SJCRH30 (cell line): ENCODE measurements around the gene PLCG2. TPM values are rescaled to one million over a fixed set of nuclear protein-coding genes. Genes with fewer than 3 reads are reported as not detected.
"Not testable (repeated sequence)": the region's sequence is repeated elsewhere in the genome, so short reads cannot be mapped to it uniquely, and the experiment has no call there.

Source experiments
- DNase-seq, 2 experiments: peaks; one replicate each; pipeline ENCODE4 v3.0.0-alpha.2; 2015 to 2020
- H3K27ac ChIP-seq: fragments of 250-450 bp; sonication (Bioruptor Pico); 2 replicates; pipeline ENCODE4 v1.5.1; 2020; ENCODE audit warnings: mild to moderate bottlenecking, moderate library complexity
- H3K27me3 ChIP-seq: fragments of 250-450 bp; sonication (Bioruptor Pico); 2 replicates; pipeline ENCODE4 v1.5.1; 2020; ENCODE audit warnings: mild to moderate bottlenecking, moderate library complexity
- H3K36me3 ChIP-seq: fragments of 250-450 bp; sonication (Bioruptor Pico); 2 replicates; pipeline ENCODE4 v1.5.1; 2020; ENCODE audit warnings: mild to moderate bottlenecking, moderate library complexity
- H3K4me1 ChIP-seq: fragments of 250-450 bp; sonication (Bioruptor Pico); 2 replicates; pipeline ENCODE4 v1.5.1; 2020; ENCODE audit warnings: mild to moderate bottlenecking, moderate library complexity
- H3K4me3 ChIP-seq: fragments of 250-450 bp; sonication (Bioruptor Pico); 2 replicates; pipeline ENCODE4 v1.5.1; 2020; ENCODE audit warnings: mild to moderate bottlenecking, moderate library complexity
- H3K9me3 ChIP-seq: fragments of 250-450 bp; sonication (Bioruptor Pico); replicated peaks from 2 replicates; pipeline ENCODE4 v1.5.1; 2020; ENCODE audit warnings: mild to moderate bottlenecking, moderate library complexity
- total RNA-seq: library from RNA; depleted of rRNA; stranded (reverse); fragments of >200 nt; shearing (Covaris generic); gene quantifications from 2 replicates; pipeline ENCODE4 v1.2.3, GENCODE V29; 2014

PLCG2 gene
- total RNA-seq, 1 experiment from 2014 or later = 0.45 TPM

DNA sequence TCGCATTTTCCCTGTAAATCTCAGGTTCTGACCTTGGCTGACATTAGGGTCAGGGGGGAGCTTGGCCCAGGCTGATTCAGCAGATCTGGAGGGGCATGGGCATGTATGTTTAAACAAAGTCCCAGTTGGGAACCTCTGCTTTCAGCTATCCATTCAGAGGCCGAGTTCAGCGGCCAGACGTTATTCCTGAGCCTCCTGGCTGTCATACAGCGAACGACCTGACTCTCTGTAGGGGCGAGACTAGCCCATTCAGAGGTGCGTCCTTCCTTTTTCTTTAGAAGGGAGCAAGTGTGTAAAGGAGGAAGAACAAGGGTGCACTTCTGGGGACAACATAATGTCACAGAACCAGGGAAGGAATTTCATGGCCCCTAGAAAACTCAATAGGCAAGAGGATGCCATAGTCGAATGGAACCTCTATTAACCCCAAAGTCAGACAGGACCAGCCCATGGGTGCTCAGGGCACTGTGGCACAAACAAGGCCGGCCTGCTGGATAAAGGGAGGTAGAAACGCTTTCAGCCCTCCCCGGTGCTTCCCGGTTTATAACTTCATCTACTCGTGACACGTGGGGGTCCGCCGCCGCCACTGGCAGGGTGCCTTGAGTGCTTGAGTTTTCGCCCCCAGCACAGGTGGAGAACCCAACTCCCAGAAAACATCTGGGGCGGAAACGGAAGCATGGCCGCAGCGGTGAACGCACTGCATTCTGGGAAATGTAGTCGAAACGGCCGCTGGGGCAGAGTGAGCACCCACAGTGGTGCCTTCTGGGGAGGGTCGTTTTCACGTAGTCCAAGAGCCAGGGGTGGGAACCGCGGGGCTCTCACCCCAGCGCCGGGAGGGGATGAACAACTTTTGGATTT, 33.2 kb upstream of the PLCG2 start:
- Histone ChIP-seq H3K4me1 (no peaks in the 10 kb centered on the region), H3K9me3 (no peaks in the 10 kb centered on the region), H3K4me3 (peak overlapping the region; percentile 47), H3K36me3 (no peaks in the 10 kb centered on the region), H3K27me3 (no peaks in the 10 kb centered on the region), H3K27ac (no peak overlapping the region)
- peak; percentile 41 to 65 for DNase-seq

DNA sequence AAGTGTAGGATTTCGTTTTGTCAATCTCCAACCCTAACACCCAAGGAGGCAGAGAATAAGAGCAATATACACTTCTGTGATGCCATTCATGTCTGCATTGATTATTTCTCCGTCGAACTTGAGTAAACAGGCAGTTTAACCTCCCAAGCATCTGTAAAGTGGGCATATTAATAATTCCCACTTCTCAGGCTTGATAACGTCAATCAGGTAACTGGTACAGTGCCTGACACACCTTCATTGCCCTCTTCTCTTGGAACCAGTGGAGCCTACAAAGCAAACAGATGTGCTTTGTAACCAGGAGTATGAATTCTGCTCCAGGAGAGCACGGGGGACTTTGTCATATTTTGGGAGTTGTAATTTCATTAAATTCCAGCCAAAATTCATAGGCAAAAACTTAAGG, 32.5 kb upstream of the PLCG2 start:
- no peaks in the 10 kb centered on the region for H3K36me3 ChIP-seq
- no peaks in the 10 kb centered on the region for H3K27me3 ChIP-seq
- DNase-seq = no peak
- H3K27ac ChIP-seq = no peak overlapping the region
- H3K4me1 ChIP-seq = no peaks in the 10 kb centered on the region
- H3K9me3 ChIP-seq = no peaks in the 10 kb centered on the region
- H3K4me3 ChIP-seq = peak overlapping the region; percentile 47; the same call in 1 of the 2 replicates

DNA sequence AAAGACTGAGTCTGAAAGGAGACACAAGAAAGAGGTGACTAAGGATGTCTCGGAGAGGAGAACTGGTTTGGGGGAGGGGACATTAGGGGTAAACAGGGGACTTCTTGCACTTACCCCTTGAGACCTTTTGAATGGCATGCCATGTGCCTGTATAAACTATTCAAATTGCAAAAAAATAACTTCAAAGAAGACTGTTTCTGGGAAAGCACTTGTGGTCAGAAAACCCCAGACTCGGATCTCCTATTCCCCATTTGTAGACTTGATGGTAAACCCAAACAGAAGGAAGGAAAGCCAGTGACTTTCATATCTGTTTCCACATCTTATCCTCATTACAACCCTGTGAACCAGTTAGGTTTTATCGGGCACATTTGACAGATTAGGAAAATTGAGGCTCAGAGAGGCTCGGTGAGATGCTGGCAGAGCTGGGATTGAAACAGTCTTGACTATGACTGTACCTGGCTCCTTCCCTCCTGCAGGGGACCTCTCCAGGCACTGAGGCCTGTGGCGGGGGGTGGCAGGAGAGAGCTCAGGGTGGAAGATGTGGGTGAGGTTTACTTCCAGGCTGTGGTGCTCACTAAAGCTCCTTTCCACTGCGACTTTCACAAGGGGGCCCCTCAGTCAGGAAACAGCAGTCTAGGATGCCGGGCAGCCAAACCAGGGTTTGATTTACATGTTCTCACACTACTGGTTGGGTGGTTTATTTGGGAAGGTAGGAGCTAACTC, 30.5 kb upstream of the PLCG2 start:
- Histone ChIP-seq H3K4me1 (no peaks in the 10 kb centered on the region), H3K27ac (no peak overlapping the region), H3K27me3 (no peaks in the 10 kb centered on the region), H3K9me3 (no peaks in the 10 kb centered on the region), H3K4me3 (no peak overlapping the region), H3K36me3 (no peaks in the 10 kb centered on the region)
- DNase-seq = no peak

DNA sequence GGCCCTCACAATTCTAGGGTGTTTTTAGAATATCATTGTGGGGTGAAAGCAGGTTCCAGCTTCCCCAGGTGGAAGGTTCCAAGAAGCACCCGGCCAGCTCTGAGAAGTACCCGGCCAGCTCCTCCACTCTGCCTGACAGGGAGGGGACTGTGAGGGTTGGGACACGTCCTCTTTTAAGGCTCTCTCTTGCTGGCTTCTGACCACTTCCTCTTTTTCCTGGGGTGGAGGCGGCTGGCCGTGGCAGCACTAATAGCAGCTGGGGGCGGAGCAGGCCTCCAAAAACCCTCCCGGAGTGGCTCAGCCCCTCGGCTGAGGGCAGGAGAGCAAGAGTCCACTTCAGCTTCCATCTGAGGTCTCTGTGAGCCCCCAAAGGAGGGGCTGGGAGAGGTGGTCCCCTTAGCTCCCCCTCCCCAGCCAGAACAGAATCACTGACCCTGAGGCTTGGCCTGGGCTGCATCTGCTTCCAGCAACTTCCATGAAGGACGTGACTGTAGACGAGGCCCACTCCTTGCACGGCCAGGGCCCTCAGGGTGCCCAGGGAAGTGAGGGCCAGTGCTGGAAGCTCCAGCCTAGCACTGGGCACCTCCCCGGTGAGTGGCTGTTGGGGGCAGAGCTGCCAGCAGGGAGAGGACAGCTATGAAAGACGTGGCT, 26.7 kb upstream of the PLCG2 start:
- peak; percentile 42 to 53 for DNase-seq

DNA sequence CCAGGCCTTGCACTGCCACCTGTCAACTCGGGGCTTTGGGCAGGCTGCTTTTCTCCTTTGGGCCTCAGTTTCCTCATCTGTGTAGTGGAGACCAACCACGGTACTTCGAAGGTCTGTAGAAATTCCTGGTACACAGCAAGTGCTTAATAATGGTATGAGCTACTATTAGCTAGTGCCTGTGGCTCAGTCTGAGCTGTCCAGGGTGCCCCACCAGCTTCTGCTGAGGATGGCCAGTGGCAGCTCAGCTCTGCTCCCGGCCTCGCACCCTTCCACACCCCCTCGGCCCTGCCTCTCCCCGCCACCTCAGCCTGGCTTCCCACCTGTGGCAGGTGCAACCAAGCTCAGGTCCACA, 26.2 kb upstream of the PLCG2 start:
- Histone ChIP-seq H3K4me3 (no peak overlapping the region), H3K9me3 (no peaks in the 10 kb centered on the region), H3K27ac (no peak overlapping the region), H3K36me3 (no peaks in the 10 kb centered on the region), H3K4me1 (no peaks in the 10 kb centered on the region), H3K27me3 (no peaks in the 10 kb centered on the region)
- DNase-seq = no peak

More for the DNA sequence above, 26.7 kb upstream of the PLCG2 start:
- H3K36me3 ChIP-seq = no peaks in the 10 kb centered on the region
- H3K4me1 ChIP-seq = no peaks in the 10 kb centered on the region
- H3K27ac ChIP-seq = no peak overlapping the region
- no peaks in the 10 kb centered on the region for H3K27me3 ChIP-seq
- no peak overlapping the region for H3K4me3 ChIP-seq
- H3K9me3 ChIP-seq = no peaks in the 10 kb centered on the region

DNA sequence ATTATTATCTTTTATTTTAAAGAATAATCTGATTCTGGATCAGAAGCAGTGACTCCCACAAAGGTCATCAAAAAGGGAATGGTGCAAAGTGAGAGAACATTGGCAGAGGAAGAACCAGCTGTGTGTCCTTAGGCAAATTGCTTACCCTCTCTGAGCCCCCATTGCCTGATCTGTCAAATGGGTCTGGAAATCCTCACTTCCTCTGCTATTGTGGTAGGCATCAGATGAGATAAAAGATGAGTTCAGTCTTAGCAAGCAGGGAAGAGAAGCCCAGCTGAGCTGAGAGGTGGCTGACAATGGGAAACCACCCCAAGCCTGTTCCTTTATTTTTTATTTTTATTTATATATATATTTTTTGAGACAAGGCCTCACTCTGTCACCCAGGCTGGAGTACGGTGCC, 24.2 kb upstream of the PLCG2 start:
- Histone ChIP-seq H3K27ac (no peak overlapping the region), H3K36me3 (no peaks in the 10 kb centered on the region), H3K27me3 (no peaks in the 10 kb centered on the region), H3K4me3 (no peak overlapping the region), H3K4me1 (no peaks in the 10 kb centered on the region), H3K9me3 (no peaks in the 10 kb centered on the region)
- no peak for DNase-seq

DNA sequence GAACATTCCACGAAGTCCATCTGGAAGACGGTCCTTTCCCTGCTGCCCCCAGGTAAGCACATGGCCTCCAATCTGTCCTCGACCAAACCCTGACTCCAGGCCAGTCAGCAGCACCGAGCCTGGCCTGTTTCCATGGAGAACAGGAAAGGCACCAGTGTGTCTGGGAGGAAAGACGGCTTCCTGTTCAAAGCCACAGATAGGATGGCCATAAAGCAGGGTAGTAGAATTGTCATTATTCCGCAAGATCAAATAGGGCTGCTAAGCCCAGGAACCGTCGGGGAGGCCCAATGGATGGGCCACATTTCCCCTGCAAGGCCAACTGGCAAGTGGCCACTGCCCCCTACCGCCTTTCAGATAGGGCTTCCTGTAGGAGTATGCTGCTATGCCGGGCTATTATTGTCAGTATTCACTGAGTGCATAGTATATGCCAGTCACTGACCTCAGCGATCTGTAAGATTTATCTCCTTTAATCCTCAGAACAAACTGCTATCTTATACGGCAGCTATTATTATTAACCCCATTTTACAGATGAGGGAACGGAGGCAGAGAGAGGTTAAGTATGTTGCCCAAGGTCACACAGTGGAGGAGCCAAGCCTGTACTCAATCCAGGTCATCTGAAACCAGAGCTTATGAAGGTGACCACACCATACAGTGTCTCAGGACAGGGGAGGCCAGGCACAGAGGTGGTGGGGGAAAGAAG, 23.0 kb upstream of the PLCG2 start:
- no peak for DNase-seq
- Histone ChIP-seq H3K4me3 (no peak overlapping the region), H3K27ac (no peak overlapping the region), H3K36me3 (no peaks in the 10 kb centered on the region), H3K4me1 (no peaks in the 10 kb centered on the region), H3K27me3 (no peaks in the 10 kb centered on the region), H3K9me3 (no peaks in the 10 kb centered on the region)

DNA sequence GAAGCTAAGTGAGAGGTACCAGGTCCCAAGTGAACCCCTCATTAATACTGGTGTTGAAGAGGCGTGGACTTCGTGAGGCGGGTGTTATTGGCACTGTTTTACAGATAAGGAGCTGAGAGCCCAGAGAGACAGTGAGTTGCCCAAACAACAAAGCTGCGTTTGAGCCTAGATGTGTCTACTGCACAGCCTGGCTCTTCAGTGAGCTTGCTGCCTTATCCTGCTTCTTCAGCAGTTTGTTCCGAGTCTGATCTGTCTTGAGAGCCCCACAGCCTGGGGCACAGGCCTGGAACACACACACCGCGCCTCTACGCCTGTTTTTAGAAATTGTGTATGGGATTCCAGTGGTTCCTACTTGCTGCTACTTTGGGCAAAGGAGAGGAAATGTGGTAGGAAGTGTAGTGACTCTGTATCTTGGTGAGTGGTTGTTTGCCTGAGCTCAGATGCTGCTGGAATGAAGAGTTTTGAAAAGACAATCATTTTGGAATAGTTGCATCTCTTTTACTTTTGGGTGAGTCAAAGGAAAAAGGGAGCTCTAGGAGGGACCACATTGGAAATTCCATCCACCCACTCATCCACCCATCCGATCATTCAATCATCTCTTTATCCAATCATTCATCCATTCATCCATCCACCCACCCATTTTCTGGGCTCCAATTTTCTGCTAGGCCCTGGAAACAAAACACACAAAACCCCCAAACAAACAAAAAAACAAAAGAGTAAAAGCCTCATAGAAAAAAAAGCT, 22.3 kb upstream of the PLCG2 start:
- H3K9me3 ChIP-seq = no peaks in the 10 kb centered on the region
- H3K4me3 ChIP-seq = no peak overlapping the region
- no peak overlapping the region for H3K27ac ChIP-seq
- H3K4me1 ChIP-seq = no peaks in the 10 kb centered on the region
- no peak for DNase-seq
- H3K27me3 ChIP-seq = no peaks in the 10 kb centered on the region
- no peaks in the 10 kb centered on the region for H3K36me3 ChIP-seq

DNA sequence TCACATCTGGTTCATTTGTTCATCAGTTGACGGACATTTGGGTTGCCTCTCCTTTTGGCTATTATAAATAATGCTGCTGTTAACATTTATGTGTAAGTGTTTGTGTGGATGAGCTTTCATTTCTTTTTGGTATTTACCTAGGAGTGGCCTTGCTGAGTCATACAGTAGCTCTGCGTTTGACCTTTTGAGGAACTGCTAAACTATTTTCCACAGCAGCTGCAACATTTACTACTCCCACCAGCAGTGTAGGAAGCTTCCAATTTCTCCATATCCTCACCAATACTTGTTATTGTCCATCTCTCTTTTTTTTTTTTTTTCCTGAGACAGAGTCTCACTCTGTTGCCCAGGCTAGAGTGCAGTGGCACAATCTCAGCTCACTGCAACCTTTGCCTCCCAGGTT, 20.7 kb upstream of the PLCG2 start:
- no peaks in the 10 kb centered on the region for H3K9me3 ChIP-seq
- no peaks in the 10 kb centered on the region for H3K27me3 ChIP-seq
- H3K4me1 ChIP-seq = no peaks in the 10 kb centered on the region
- H3K4me3 ChIP-seq = no peak overlapping the region
- H3K27ac ChIP-seq = no peak overlapping the region
- no peaks in the 10 kb centered on the region for H3K36me3 ChIP-seq
- DNase-seq = no peak

DNA sequence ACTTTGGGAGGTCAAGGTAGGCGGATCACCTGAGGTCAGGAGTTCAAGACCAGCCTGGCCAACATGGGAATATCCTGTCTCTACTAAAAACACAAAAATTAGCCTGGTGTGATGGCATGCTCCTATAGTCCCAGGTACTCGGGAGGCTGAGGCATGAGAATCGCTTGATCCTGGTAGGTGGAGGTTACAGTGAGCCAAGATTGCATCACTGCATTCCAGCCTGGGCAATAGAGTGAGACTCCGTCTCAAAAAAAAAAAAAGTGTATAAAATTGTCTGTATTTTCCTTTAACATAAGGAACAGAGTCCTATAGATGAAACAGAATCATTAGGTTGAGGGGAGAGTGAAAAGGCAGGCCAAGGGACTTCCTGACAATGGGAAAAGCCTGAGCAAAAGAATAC, 16.8 kb upstream of the PLCG2 start:
- H3K36me3 ChIP-seq = not testable (repeated sequence)

DNA sequence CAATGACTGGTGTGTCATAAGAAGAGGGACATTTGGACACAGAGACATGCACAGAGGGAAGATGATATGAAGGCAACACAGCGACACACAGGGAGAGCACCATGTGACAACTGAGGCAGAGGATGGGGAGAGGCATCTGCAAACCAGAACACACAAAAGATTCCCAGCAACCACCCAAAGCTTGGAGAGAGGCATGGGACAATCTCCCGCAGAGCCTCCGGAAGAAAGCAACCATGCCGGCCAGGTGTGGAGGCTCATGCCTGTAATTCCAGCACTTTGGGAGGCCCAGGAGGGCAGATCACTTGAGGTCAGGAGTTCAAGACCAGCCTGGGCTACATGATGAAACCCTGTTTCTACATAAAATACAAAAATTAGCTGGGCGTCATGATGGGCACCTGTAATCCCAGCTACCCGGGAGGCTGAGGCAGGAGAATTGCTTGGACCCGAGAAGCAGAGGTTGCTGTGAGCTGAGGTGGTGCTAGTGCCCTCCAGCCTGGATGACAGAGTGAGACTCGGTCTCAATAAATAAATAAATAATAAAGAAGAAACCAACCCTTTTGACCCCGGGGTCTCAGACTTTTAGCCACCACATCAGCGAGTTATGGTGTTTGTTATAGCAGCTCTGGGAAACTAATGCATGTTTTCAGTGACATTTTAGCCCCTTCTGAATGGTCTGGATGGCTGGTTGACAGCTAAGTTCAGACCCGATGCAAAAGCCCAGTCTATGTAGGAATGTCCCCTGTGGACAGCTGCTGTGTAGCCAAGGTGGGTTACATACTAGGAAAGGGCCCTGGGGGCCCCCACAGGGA, 13.8 kb upstream of the PLCG2 start:
- H3K27me3 ChIP-seq = no peaks in the 10 kb centered on the region
- no peaks in the 10 kb centered on the region for H3K4me1 ChIP-seq
- H3K36me3 ChIP-seq = no peaks in the 10 kb centered on the region
- no peak for DNase-seq
- H3K9me3 ChIP-seq = no peaks in the 10 kb centered on the region
- H3K4me3 ChIP-seq = no peak overlapping the region
- H3K27ac ChIP-seq = no peak overlapping the region

More for the DNA sequence above, 16.8 kb upstream of the PLCG2 start:
- not testable (repeated sequence) for H3K27ac ChIP-seq, H3K4me3 ChIP-seq, DNase-seq, H3K9me3 ChIP-seq, H3K27me3 ChIP-seq, H3K4me1 ChIP-seq

DNA sequence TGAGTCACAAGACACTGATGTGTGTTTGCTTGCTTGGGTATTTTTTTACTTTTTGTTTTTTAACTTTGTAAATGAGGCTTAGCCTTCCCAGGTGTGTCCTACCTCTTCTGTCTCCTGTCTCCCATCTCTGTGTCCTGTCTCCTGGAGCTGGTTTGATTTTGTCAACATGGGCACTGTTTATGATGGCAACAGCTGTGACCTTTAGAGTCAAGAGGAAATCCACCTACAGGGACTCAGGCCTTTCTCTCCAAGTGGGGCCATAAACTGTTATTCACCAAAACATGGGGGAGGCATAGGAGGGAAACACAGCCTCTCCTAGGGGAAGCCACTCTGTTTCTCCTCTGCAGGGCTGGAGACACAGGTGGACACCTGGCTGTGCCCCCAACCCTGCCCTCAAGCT, 13.1 kb upstream of the PLCG2 start:
- no peaks in the 10 kb centered on the region for H3K27me3 ChIP-seq
- H3K36me3 ChIP-seq = no peaks in the 10 kb centered on the region
- no peak overlapping the region for H3K4me3 ChIP-seq
- H3K4me1 ChIP-seq = no peaks in the 10 kb centered on the region
- no peaks in the 10 kb centered on the region for H3K9me3 ChIP-seq
- DNase-seq = no peak
- no peak overlapping the region for H3K27ac ChIP-seq

DNA sequence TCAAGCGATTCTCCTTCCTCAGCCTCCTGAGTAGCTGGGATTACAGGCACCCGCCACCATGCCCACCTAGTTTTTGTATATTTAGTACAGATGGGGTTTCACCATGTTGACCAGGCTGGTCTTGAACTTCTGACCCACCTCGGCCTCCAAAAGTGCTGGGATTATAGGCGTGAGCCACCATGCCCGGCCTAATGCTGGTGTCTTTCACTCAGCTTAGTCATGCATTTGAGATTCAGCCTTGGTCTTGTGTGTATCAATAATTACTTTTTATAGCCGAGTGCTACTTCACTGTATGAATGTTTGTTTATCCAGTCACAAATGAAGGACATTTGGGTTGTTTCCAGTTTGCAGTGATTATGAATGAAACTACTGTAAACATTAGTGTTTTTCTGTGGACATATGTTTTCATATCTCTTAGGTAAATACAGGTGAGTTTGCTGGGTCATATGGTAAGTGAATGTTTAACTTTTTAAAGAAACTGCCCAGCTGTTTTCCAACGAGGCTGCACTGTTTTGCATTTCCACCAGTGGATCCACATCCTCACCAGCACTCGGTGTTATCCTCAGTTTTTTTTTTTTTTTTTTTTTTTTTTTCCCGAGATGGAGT, 11.0 kb upstream of the PLCG2 start:
- Histone ChIP-seq H3K9me3 (no peaks in the 10 kb centered on the region), H3K27ac (no peak overlapping the region), H3K4me3 (no peak overlapping the region), H3K36me3 (no peaks in the 10 kb centered on the region), H3K4me1 (no peaks in the 10 kb centered on the region), H3K27me3 (no peaks in the 10 kb centered on the region)
- DNase-seq = no peak
